A673 (cell line): ENCODE results near the gene MXRA7.

Experiments used
- CTCF ChIP-seq: fragments of 300-800, 200-600 bp; sonication (generic); conservative IDR thresholded peaks from 2 replicates; pipeline ENCODE4 v1.5.1; 2017; ENCODE audit warnings: low read depth, mild to moderate bottlenecking, antibody characterized with exemption, low read length, moderate library complexity, mixed read lengths
- EZH2 ChIP-seq: fragments of 200-600 bp; sonication (generic); IDR thresholded peaks from 2 replicates; pipeline ENCODE4 v1.6.1; 2017; ENCODE audit warnings: borderline replicate concordance, low read depth, mild to moderate bottlenecking, mixed read lengths, antibody characterized with exemption, low read length; ENCODE audit not compliant: poor library complexity, severe bottlenecking

GRCh38 chr17:76635659-76636360, 75.0 kb downstream of the MXRA7 start:
- TF ChIP-seq CTCF, result no peak
- TF ChIP-seq EZH2, result no peak
